KMS-11 (cell line): ENCODE data around the gene AVPI1.
A peak's percentile ranks its signal among the peaks of the same experiment; 100 is the strongest.

ENCODE experiments used
- H2AFZ ChIP-seq: fragments of 200-600 bp; sonication (generic); 2 replicates; pipeline ENCODE4 v1.6.1; 2016; ENCODE audit warnings: antibody characterized with exemption, mixed run types, low read depth
- H3K27ac ChIP-seq: fragments of 200-600 bp; sonication (generic); 2 replicates; pipeline ENCODE4 v1.6.1; 2016; ENCODE audit warnings: mild to moderate bottlenecking, mixed run types
- H3K27me3 ChIP-seq: fragments of 200-600 bp; sonication (generic); 2 replicates; pipeline ENCODE4 v1.6.1; 2017; ENCODE audit warnings: mild to moderate bottlenecking, low read depth, mixed run types, moderate library complexity; ENCODE audit not compliant: insufficient read depth
- H3K36me3 ChIP-seq: fragments of 200-600 bp; sonication (generic); 2 replicates; pipeline ENCODE4 v1.6.1; 2017; ENCODE audit warnings: mild to moderate bottlenecking, mixed run types; ENCODE audit not compliant: insufficient read depth
- H3K4me1 ChIP-seq: fragments of 200-600 bp; sonication (generic); 2 replicates; pipeline ENCODE4 v1.6.1; 2016; ENCODE audit warnings: mild to moderate bottlenecking, low read depth, mixed run types; ENCODE audit not compliant: poor library complexity, severe bottlenecking
- H3K4me2 ChIP-seq: fragments of 200-600 bp; sonication (generic); 2 replicates; pipeline ENCODE4 v1.7.0; 2016; ENCODE audit warnings: mild to moderate bottlenecking, mixed run types
- H3K4me3 ChIP-seq: fragments of 200-600 bp; sonication (generic); IDR thresholded peaks from 2 replicates; pipeline ENCODE4 v1.6.1; 2017; ENCODE audit warnings: low read depth, low read length, mixed read lengths; ENCODE audit not compliant: insufficient read depth
- H3K79me2 ChIP-seq: fragments of 200-600 bp; sonication (generic); 2 replicates; pipeline ENCODE4 v1.6.1; 2016; ENCODE audit warnings: low read depth, mixed run types; ENCODE audit not compliant: insufficient read depth
- H3K9ac ChIP-seq: fragments of 200-600 bp; sonication (generic); 2 replicates; pipeline ENCODE4 v1.6.1; 2016; ENCODE audit warnings: mild to moderate bottlenecking, mixed run types
- H4K20me1 ChIP-seq: fragments of 200-600 bp; sonication (generic); 2 replicates; pipeline ENCODE4 v1.6.1; 2016; ENCODE audit warnings: mild to moderate bottlenecking, mixed run types; ENCODE audit not compliant: insufficient read depth
- TF ChIP-seq, protein P1 (sequence below): fragments of 200-600 bp; sonication (generic); conservative IDR thresholded peaks from 2 replicates; pipeline ENCODE4 v1.6.1; 2017; ENCODE audit warnings: low read depth, mild to moderate bottlenecking, antibody characterized with exemption, low read length, moderate library complexity, mixed read lengths

AVPI1 gene

DNA sequence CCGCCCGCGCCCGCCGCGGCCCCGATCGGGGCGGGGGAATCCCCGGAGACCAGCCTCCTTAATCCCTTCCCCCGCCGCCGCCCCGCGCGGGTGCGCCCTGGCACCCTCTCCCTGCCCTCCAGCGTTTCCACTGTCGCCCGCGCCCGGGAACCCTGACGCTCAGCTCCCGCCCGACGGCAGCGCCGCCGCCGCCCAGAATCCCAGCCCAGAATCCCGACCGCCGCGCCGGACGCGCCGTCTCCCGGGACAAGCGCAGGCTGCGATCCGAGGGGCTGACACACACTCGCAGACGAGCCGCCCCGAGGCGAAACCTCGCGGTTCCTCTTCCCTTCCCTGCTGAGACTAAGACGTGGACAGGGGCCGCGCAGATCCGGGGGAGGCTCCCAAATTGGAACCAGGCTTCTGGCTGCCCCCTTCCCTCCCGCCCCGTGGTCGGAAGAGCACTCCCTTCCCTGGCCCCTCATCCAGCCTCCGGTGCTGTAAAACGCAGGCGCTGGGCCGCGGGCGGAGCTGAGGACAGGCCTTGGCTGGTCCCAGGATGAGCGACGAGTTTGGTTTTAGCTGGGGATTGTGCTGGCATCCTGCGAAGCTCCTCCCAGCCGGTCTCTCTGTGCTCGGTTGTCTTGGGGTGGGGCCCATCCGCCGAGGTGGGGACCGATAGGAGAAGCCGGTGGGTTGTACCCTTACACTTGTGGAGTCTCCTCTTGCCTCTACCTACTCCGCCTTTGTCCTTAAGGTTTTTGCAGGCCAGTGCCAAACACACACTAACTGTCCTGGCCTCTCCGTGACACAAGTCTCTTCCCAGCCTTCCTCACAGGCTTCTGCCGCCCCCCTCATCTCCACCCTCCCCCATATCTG is 27.6 kb upstream of the AVPI1 start:
- TF ChIP-seq, protein P1, sequence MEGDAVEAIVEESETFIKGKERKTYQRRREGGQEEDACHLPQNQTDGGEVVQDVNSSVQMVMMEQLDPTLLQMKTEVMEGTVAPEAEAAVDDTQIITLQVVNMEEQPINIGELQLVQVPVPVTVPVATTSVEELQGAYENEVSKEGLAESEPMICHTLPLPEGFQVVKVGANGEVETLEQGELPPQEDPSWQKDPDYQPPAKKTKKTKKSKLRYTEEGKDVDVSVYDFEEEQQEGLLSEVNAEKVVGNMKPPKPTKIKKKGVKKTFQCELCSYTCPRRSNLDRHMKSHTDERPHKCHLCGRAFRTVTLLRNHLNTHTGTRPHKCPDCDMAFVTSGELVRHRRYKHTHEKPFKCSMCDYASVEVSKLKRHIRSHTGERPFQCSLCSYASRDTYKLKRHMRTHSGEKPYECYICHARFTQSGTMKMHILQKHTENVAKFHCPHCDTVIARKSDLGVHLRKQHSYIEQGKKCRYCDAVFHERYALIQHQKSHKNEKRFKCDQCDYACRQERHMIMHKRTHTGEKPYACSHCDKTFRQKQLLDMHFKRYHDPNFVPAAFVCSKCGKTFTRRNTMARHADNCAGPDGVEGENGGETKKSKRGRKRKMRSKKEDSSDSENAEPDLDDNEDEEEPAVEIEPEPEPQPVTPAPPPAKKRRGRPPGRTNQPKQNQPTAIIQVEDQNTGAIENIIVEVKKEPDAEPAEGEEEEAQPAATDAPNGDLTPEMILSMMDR: no peak
- Histone ChIP-seq H3K4me3 (no peak overlapping the region), H3K4me1 (peaks cover 7% of the 10 kb centered on the region), H3K79me2 (no peaks in the 10 kb centered on the region), H3K27me3 (no peaks in the 10 kb centered on the region), H3K36me3 (no peaks in the 10 kb centered on the region), H3K27ac (peak overlapping the region; percentile 86), H3K9ac (peak overlapping the region; percentile 93), H4K20me1 (no peaks in the 10 kb centered on the region), H3K4me2 (peak overlapping the region; percentile 55), H2AFZ (peak overlapping the region; percentile 83)

DNA sequence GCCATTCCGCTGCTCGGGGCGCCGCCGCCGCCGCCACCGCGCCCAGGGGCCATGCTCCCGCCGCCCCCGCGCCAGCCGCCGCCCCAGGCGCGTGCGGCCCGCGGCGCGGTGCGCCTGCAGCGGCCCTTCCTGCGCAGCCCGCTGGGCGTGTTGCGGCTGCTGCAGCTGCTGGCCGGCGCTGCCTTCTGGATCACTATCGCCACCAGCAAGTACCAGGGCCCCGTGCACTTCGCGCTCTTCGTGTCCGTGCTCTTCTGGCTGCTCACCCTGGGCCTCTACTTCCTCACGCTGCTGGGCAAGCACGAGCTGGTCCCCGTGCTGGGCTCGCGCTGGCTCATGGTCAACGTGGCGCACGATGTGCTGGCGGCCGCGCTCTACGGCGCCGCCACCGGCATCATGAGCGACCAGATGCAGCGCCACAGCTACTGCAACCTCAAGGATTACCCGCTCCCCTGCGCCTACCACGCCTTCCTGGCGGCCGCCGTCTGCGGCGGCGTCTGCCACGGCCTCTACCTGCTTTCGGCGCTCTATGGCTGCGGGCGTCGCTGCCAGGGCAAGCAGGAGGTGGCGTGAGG is 26.9 kb upstream of the AVPI1 start:
- H3K27me3 ChIP-seq: no peaks in the 10 kb centered on the region
- peak overlapping the region; percentile 83 for H2AFZ ChIP-seq
- no peaks in the 10 kb centered on the region for H4K20me1 ChIP-seq
- H3K27ac ChIP-seq: peak overlapping the region; percentile 86
- peak overlapping the region; percentile 93 for H3K9ac ChIP-seq
- H3K4me1 ChIP-seq: peaks cover 7% of the 10 kb centered on the region
- no peaks in the 10 kb centered on the region for H3K79me2 ChIP-seq
- no peaks in the 10 kb centered on the region for H3K36me3 ChIP-seq
- H3K4me2 ChIP-seq: peak overlapping the region; percentile 55
- TF ChIP-seq, protein P1: no peak
- H3K4me3 ChIP-seq: no peak overlapping the region

DNA sequence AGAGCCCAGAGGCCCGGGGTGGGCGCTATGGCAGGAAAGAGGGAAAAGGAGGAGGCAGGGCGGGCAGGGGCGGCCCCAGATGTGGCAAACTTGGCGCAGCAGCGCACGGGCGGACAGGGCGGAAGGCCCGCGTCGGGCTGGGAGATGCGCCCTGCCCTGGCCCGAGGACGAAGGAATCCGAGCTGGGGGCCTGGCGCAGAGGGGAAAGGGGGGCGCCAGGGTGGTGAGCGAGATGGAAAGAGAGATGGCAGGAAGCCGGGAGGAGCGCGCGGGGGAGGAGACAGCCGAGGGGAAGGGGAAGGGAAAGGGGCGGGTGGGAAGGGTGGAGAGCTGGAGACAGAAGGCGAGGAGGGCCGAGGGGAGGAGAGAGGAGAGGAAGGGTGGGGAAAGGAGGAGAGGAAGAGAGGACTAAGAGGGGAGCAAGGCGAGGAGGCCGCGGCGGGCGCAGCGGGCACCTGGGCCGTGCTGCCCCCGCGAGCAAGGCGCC is 26.3 kb upstream of the AVPI1 start, which contains the start of gene MARVELD1:
Gene MARVELD1, plus strand, starts transcription at position 392 of the 487 bp plus-strand sequence. CDS start 147 bp downstream, outside the sequence.
- peak within 1 kb of the TSS; percentile 93 for H3K9ac ChIP-seq
- peaks cover 7% of the 10 kb centered on the region for H3K4me1 ChIP-seq
- H4K20me1 ChIP-seq: no peaks in the 10 kb centered on the region
- no peaks in the 10 kb centered on the region for H3K36me3 ChIP-seq
- H3K79me2 ChIP-seq: no peaks in the 10 kb centered on the region
- peak within 1 kb of the TSS; percentile 83 for H2AFZ ChIP-seq
- no peaks in the 10 kb centered on the region for H3K27me3 ChIP-seq
- peak within 1 kb of the TSS; percentile 86 for H3K27ac ChIP-seq
- no peak within 1 kb of the TSS for H3K4me3 ChIP-seq
- peak within 1 kb of the TSS; percentile 93 for H3K4me2 ChIP-seq
- TF ChIP-seq, protein P1: no peak

DNA sequence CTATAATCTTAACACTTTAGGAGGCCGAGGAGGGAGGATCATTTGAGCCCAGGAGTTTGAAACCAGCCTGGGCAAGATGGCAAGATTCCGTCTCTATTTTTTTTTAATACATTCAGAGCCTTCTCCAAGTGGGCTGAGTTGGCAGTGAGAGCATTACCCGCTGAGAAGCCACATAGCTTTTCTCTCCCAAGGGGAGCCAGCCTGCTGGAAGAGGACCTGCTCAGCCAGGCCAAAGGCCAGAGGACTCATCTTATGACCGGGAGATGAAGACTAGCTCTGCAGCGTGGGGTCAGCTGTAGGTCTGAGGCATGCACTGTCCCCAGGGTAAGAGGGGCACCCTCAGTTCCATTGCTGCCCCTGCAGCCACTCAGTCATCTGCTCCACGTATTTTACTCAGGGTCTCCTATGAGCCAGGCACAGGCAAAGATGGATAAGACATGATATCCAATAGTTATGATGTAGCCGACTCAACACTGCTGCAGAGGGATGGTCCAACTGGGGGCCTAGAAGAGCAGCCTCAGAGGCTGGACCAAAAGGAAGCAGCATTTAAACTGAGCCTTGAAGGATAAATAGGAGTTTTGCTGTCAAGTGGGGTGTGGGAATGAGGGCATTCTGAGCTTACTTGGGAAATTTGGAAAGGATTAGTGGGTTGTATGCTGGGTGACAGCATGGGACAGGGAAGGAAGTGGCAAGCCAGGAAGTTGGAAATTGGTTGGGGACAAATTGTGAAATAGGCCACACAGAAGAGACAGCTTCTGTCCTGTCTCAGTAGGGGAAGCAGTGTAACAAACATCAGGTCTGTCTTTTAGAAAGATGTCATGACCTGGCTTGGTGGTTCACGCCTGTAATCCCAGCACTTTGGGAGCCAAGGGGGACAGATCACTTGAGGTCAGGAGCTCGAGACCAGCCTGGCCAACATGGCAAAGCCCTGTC is 24.9 kb upstream of the AVPI1 start:
- Histone ChIP-seq H4K20me1 (no peaks in the 10 kb centered on the region), H3K4me3 (no peak overlapping the region), H2AFZ (no peak overlapping the region), H3K27me3 (no peaks in the 10 kb centered on the region), H3K27ac (no peak overlapping the region), H3K4me1 (peaks cover 7% of the 10 kb centered on the region), H3K36me3 (no peaks in the 10 kb centered on the region), H3K9ac (no peak overlapping the region), H3K79me2 (no peaks in the 10 kb centered on the region), H3K4me2 (no peak overlapping the region)
- TF ChIP-seq, protein P1: no peak
